CD4-positive, alpha-beta T cell (primary cell): ENCODE results near the gene SLC19A1. TPM values are rescaled to one million over a fixed set of nuclear protein-coding genes. Genes with fewer than 3 reads are reported as not detected.
A peak's percentile ranks its signal among the peaks of the same experiment; 100 is the strongest.

Experiments used
- ATAC-seq: fragments of 200-7000 bp; cut with Tn5 transposase; one replicate; pipeline ENCODE4 v1.10.0; 2022; ENCODE audit warnings: mild to moderate bottlenecking; ENCODE audit not compliant: poor library complexity
- CTCF ChIA-PET: fragments of 350-600 bp; sonication (Branson Sonifier 250); formaldehyde crosslinking; loops from one replicate; lab custom pipeline; 2021; ENCODE audit warnings: antibody characterized with exemption, inconsistent platforms; lab: Charles Lee
- POLR2A ChIA-PET: fragments of 350-600 bp; sonication (Branson Sonifier 250); formaldehyde crosslinking; loops from one replicate; lab custom pipeline; 2021; ENCODE audit warnings: antibody characterized with exemption, inconsistent platforms; lab: Charles Lee
- DNase-seq, 14 experiments: peaks; one replicate each; pipeline ENCODE4 v3.0.0-alpha.2; 2013 to 2020; ENCODE audit warnings: mixed read lengths in 2 of 14
- H3K27ac ChIP-seq, 2 donors: one replicate each; pipeline versions ENCODE4 v1.5.1 to v1.7.0; 2013; ENCODE audit warnings: low read length in 2 of 2, low read depth in 1 of 2, mild to moderate bottlenecking in 1 of 2
- H3K27me3 ChIP-seq, 2 experiments: 1 replicate in 1 of 2; 2 replicates in 1 of 2; pipeline versions ENCODE4 v1.6.1 to v1.7.0; 2013; ENCODE audit warnings: low read length in 2 of 2, control low read depth in 1 of 2, mild to moderate bottlenecking in 1 of 2, moderate library complexity in 1 of 2; ENCODE audit not compliant: insufficient read depth in 2 of 2, control insufficient read depth in 1 of 2
- H3K36me3 ChIP-seq: one replicate; pipeline ENCODE4 v1.6.1; 2013; ENCODE audit warnings: low read length, control low read depth; ENCODE audit not compliant: insufficient read depth
- H3K4me1 ChIP-seq: one replicate; pipeline ENCODE4 v1.6.1; 2013; ENCODE audit warnings: low read length, control low read depth; ENCODE audit not compliant: insufficient read depth
- H3K4me3 ChIP-seq: one replicate; pipeline ENCODE4 v1.5.1; 2013; ENCODE audit warnings: mild to moderate bottlenecking, low read length, moderate library complexity
- H3K9me3 ChIP-seq, 2 experiments: 1 replicate in 1 of 2; 2 replicates in 1 of 2; pipeline versions ENCODE4 v1.6.1 to v1.7.0; 2013; ENCODE audit warnings: low read length in 2 of 2, mild to moderate bottlenecking in 2 of 2, control low read depth in 1 of 2, moderate library complexity in 1 of 2; ENCODE audit not compliant: control insufficient read depth in 1 of 2, insufficient read depth in 1 of 2
- H3K27ac Mint-ChIP-seq: one replicate; pipeline ENCODE4 v1.8.0; 2020; ENCODE audit warnings: mixed read lengths
- H3K27me3 Mint-ChIP-seq: one replicate; pipeline ENCODE4 v1.8.0; 2021; ENCODE audit warnings: mixed read lengths
- H3K36me3 Mint-ChIP-seq: one replicate; pipeline ENCODE4 v1.8.0; 2021; ENCODE audit warnings: low read depth, mixed read lengths
- H3K4me1 Mint-ChIP-seq: one replicate; pipeline ENCODE4 v1.8.0; 2021; ENCODE audit warnings: low read depth, mixed read lengths
- H3K4me3 Mint-ChIP-seq: one replicate; pipeline ENCODE4 v1.8.0; 2020; ENCODE audit warnings: mild to moderate bottlenecking, mixed read lengths
- H3K9me3 Mint-ChIP-seq: one replicate; pipeline ENCODE4 v1.8.0; 2020; ENCODE audit warnings: mixed read lengths
- CTCF ChIP-seq: fragments of 200-600 bp; IDR thresholded peaks from one replicate; pipeline ENCODE4 v1.8.0; 2022; ENCODE audit warnings: antibody characterized with exemption, mild to moderate bottlenecking
- intact Hi-C, 2 experiments: fragments of 100-400 bp; cut with DNase I in 1 of 2; cut with micrococcal nuclease in 1 of 2; formaldehyde crosslinking; loops; one replicate each; pipeline versions ENCODE4 v1.15.1 to v1.9.0; 2023 to 2025; cut with DNase I, micrococcal nuclease
- total RNA-seq, 174 experiments: library from RNA in 2 of 174; stranded (reverse) in 2 of 174; gene quantifications; one replicate each; pipeline ENCODE4 v1.2.3 and lab custom pipeline; 2021 to 2026

Gene SLC19A1
- total RNA-seq, 2 experiments from 2014 or later, result 11.5 to 12.0 TPM

GRCh38 chr21:45588086-45588825 lies 46.0 kb upstream of the SLC19A1 start:
- Histone ChIP-seq H3K27ac (no peak overlapping the region), H3K27me3 (peaks cover 0 to 10% of the 10 kb centered on the region in 2 experiments), H3K4me1 (peaks cover 36% of the 10 kb centered on the region), H3K4me3 (no peak overlapping the region), H3K9me3 (peaks cover 9 to 15% of the 10 kb centered on the region in 2 experiments), H3K36me3 (no peaks in the 10 kb centered on the region)
- no peak for ATAC-seq
- Mint-ChIP-seq H3K4me3 (peak overlapping the region; percentile 38), H3K27me3 (peaks cover 10% of the 10 kb centered on the region), H3K27ac (no peak overlapping the region), H3K9me3 (peaks cover 8% of the 10 kb centered on the region), H3K36me3 (no peaks in the 10 kb centered on the region), H3K4me1 (no peaks in the 10 kb centered on the region)
- no peak for DNase-seq
- CTCF ChIA-PET, result interaction anchor here (1.1 kb wide), 1 partner anchor 9 kb away, joined by 5 read pairs; no protein-coding TSS in a partner anchor
- TF ChIP-seq CTCF, result no peak
- intact Hi-C loops, result loop anchor here in 1 of 2 experiments (2.0 kb wide), 2 partner anchors 31 to 57 kb away; no protein-coding TSS in a partner anchor
- POLR2A ChIA-PET, result no interaction called here

GRCh38 chr21:45586289-45586858 lies 44.1 kb upstream of the SLC19A1 start:
- intact Hi-C loops, result no loop called here
- Mint-ChIP-seq H3K27me3 (peaks cover 10% of the 10 kb centered on the region), H3K9me3 (peaks cover 10% of the 10 kb centered on the region), H3K4me3 (no peak overlapping the region), H3K4me1 (no peaks in the 10 kb centered on the region), H3K27ac (no peak overlapping the region), H3K36me3 (no peaks in the 10 kb centered on the region)
- ChIA-PET CTCF (no interaction called here), POLR2A (no interaction called here)
- DNase-seq (no peak), ATAC-seq (no peak)
- Histone ChIP-seq H3K4me3 (no peak overlapping the region), H3K27me3 (peaks cover 0 to 10% of the 10 kb centered on the region in 2 experiments), H3K9me3 (peaks cover 9 to 15% of the 10 kb centered on the region in 2 experiments), H3K27ac (no peak overlapping the region), H3K4me1 (peaks cover 17% of the 10 kb centered on the region), H3K36me3 (no peaks in the 10 kb centered on the region)
- TF ChIP-seq CTCF, result no peak

GRCh38 chr21:45584786-45585185 lies 42.5 kb upstream of the SLC19A1 start:
- no peaks in the 10 kb centered on the region for H3K36me3 Mint-ChIP-seq
- no peak for DNase-seq
- Histone ChIP-seq H3K27ac (no peak overlapping the region), H3K27me3 (peaks cover 0 to 10% of the 10 kb centered on the region in 2 experiments), H3K4me1 (peaks cover 6% of the 10 kb centered on the region), H3K9me3 (peaks cover 13 to 15% of the 10 kb centered on the region in 2 experiments), H3K4me3 (no peak overlapping the region), H3K36me3 (no peaks in the 10 kb centered on the region)
- intact Hi-C loops, result no loop called here
- ChIA-PET POLR2A (no interaction called here), CTCF (no interaction called here)
- no peak for TF ChIP-seq CTCF
- H3K9me3 Mint-ChIP-seq, result peaks cover 10% of the 10 kb centered on the region
- no peaks in the 10 kb centered on the region for H3K4me1 Mint-ChIP-seq
- no peak overlapping the region for H3K27ac Mint-ChIP-seq
- no peak for ATAC-seq
- no peak overlapping the region for H3K4me3 Mint-ChIP-seq
- peaks cover 10% of the 10 kb centered on the region for H3K27me3 Mint-ChIP-seq
